ENCODE measurements around the gene ST6GALNAC5. TPM values are rescaled to one million over a fixed set of nuclear protein-coding genes. Genes with fewer than 3 reads are reported as not detected.

The ST6GALNAC5 gene
- total RNA-seq = 0.39 TPM in 1 of 2 replicates, not detected in the other

DNA sequence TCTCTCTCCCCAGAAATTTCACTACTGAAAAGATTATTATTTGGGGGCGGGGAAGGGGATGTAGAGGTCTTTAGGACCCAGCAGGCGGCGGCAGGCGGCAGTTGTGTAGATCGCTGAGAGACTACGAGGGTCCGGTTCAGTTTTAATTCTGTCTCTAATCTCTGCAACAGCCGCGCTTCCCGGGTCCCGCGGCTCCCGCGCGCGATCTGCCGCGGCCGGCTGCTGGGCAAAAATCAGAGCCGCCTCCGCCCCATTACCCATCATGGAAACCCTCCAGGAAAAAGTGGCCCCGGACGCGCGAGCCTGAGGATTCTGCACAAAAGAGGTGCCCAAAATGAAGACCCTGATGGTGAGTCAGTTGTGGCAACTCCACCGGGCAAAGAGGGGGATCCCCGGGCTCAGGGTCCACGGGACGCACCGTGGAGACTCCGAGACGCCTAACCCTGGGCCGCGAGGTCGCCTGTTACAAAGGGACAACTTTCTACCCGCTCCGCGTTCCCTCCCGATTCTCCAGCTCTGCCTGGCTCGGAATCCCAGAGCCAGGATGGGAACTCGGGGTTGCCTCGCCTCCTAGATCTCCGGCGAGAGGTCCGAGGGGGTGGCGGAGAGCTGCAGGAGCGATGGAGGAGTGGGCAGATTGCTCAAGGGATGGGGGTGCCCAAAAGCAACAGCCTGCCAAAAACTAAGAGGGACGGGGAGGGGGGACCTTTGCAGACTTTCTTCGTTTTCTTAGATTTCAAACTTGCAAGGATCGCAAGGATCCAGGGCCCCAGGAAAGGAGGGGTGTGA is at the start of gene ST6GALNAC5:
TSS of gene ST6GALNAC5 (plus strand) at position 139 of the 789 bp plus-strand sequence.

Small RNA genes lying within 50 kb of the gene (small RNA-seq; reads per million reads assigned to genes)
- not detected for gene MIR7156
